ENCODE data around the gene HMCN2. TPM values are rescaled to one million over a fixed set of nuclear protein-coding genes. Genes with fewer than 3 reads are reported as not detected.

HMCN2 gene
- total and polyA plus RNA-seq, 2 experiments from 2014 or later = 0.50 to 0.54 TPM

GRCh38 chr9:130260816-130261765 is 4.5 kb upstream of the HMCN2 start:
- no peaks in the 10 kb centered on the region for H3K9me2 ChIP-seq (replicated peaks; ENCODE audit: insufficient read depth)
- no peaks in the 10 kb centered on the region for H3K79me2 ChIP-seq
- H4K20me1 ChIP-seq (ENCODE audit: insufficient read depth, poor library complexity, severe bottlenecking) = no peaks in the 10 kb centered on the region
- WGBS (ENCODE audit: low lambda C conversion rate, missing lambda C conversion rate) = 77% methylated on average over 16 of the region's 16 CpGs
- peaks cover 52% of the 10 kb centered on the region for H3K27me3 ChIP-seq
- no peaks in the 10 kb centered on the region for H3K9me3 ChIP-seq (ENCODE audit: low read depth)
- H3K4me1 ChIP-seq (ENCODE audit: insufficient read depth) = peaks cover 13% of the 10 kb centered on the region
- no peak overlapping the region for H3K4me2 ChIP-seq
- H3K36me3 ChIP-seq (replicated peaks; ENCODE audit: insufficient read depth, low read depth) = no peaks in the 10 kb centered on the region
- TF ChIP-seq, protein P1, sequence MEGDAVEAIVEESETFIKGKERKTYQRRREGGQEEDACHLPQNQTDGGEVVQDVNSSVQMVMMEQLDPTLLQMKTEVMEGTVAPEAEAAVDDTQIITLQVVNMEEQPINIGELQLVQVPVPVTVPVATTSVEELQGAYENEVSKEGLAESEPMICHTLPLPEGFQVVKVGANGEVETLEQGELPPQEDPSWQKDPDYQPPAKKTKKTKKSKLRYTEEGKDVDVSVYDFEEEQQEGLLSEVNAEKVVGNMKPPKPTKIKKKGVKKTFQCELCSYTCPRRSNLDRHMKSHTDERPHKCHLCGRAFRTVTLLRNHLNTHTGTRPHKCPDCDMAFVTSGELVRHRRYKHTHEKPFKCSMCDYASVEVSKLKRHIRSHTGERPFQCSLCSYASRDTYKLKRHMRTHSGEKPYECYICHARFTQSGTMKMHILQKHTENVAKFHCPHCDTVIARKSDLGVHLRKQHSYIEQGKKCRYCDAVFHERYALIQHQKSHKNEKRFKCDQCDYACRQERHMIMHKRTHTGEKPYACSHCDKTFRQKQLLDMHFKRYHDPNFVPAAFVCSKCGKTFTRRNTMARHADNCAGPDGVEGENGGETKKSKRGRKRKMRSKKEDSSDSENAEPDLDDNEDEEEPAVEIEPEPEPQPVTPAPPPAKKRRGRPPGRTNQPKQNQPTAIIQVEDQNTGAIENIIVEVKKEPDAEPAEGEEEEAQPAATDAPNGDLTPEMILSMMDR (IDR thresholded peaks at IDR 0.05; ENCODE audit: poor library complexity) = no peak
- TF ChIP-seq EZH2phosphoT487 (IDR thresholded peaks at IDR 0.05; ENCODE audit: low read depth, severe bottlenecking, unreplicated experiment) (no peak), EZH2 (IDR thresholded peaks at IDR 0.05; ENCODE audit: borderline replicate concordance) (no peak)
- DNase-seq (ENCODE audit: low spot score) = no peak
- H2AFZ ChIP-seq = no peak overlapping the region
- no peak overlapping the region for H3K27ac ChIP-seq
- no peak overlapping the region for H3K4me3 ChIP-seq

DNA sequence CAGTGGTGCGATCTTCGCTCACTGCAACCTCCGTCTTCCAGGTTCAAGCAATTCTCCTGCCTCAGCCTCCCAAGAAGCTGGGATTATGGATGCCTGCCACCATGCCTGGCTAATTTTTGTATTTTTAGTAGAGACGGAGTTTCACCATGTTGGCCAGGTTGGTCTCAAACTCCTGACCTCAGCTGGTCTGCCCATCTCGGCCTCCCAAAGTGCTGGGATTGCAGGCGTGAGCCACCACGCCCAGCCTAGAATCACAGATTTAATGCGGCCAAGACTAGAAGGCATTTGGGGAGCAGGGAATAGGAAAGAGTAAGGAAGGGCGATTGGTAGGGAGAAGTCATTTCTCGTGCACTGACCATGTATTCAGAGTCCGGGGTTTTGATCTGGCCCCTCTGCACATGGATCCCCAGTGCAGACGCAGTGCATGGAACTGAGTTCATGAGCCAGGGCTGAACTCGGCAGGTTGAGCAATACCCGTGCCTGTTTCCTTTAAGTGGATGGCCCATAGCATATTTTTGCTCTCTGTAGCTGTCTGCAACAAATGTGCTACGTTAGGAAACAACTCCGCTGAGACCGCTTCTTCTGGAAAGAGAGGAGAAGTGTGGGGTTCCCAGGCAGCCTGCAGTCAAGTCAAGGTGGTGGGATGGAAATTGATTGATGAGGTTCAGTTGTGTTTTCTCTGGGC is 3.4 kb upstream of the HMCN2 start:
- DNase-seq (ENCODE audit: low spot score) = no peak
- no peaks in the 10 kb centered on the region for H4K20me1 ChIP-seq (ENCODE audit: insufficient read depth, poor library complexity, severe bottlenecking)
- no peak overlapping the region for H3K4me2 ChIP-seq
- H3K9me2 ChIP-seq (replicated peaks; ENCODE audit: insufficient read depth) = no peaks in the 10 kb centered on the region
- H3K4me3 ChIP-seq = no peak overlapping the region
- H3K4me1 ChIP-seq (ENCODE audit: insufficient read depth) = peaks cover 14% of the 10 kb centered on the region
- no peaks in the 10 kb centered on the region for H3K79me2 ChIP-seq
- WGBS (ENCODE audit: low lambda C conversion rate, missing lambda C conversion rate) = 85% methylated on average over 17 of the region's 17 CpGs
- H3K36me3 ChIP-seq (replicated peaks; ENCODE audit: insufficient read depth, low read depth) = no peaks in the 10 kb centered on the region
- peaks cover 63% of the 10 kb centered on the region for H3K27me3 ChIP-seq
- H3K27ac ChIP-seq = no peak overlapping the region
- TF ChIP-seq EZH2 (IDR thresholded peaks at IDR 0.05; ENCODE audit: borderline replicate concordance) (no peak), EZH2phosphoT487 (IDR thresholded peaks at IDR 0.05; ENCODE audit: low read depth, severe bottlenecking, unreplicated experiment) (no peak)
- TF ChIP-seq, protein P1 (IDR thresholded peaks at IDR 0.05; ENCODE audit: poor library complexity) = no peak
- no peaks in the 10 kb centered on the region for H3K9me3 ChIP-seq (ENCODE audit: low read depth)
- H2AFZ ChIP-seq = no peak overlapping the region

GRCh38 chr9:130262771-130263170 is 2.8 kb upstream of the HMCN2 start:
- Histone ChIP-seq H3K4me3 (no peak overlapping the region), H3K27ac (no peak overlapping the region), H3K27me3 (peaks cover 69% of the 10 kb centered on the region), H4K20me1 (ENCODE audit: insufficient read depth, poor library complexity, severe bottlenecking) (no peaks in the 10 kb centered on the region), H3K79me2 (no peaks in the 10 kb centered on the region), H3K4me1 (ENCODE audit: insufficient read depth) (peaks cover 14% of the 10 kb centered on the region), H3K36me3 (replicated peaks; ENCODE audit: insufficient read depth, low read depth) (no peaks in the 10 kb centered on the region), H3K9me3 (ENCODE audit: low read depth) (no peaks in the 10 kb centered on the region), H2AFZ (no peak overlapping the region), H3K9me2 (replicated peaks; ENCODE audit: insufficient read depth) (no peaks in the 10 kb centered on the region), H3K4me2 (no peak overlapping the region)
- TF ChIP-seq EZH2 (IDR thresholded peaks at IDR 0.05; ENCODE audit: borderline replicate concordance) = no peak
- TF ChIP-seq, protein P1 (IDR thresholded peaks at IDR 0.05; ENCODE audit: poor library complexity) = no peak
- TF ChIP-seq EZH2phosphoT487 (IDR thresholded peaks at IDR 0.05; ENCODE audit: low read depth, severe bottlenecking, unreplicated experiment) = no peak
- 77% methylated on average over 7 of the region's 7 CpGs for WGBS (ENCODE audit: low lambda C conversion rate, missing lambda C conversion rate)
- DNase-seq (ENCODE audit: low spot score) = no peak

Data from hepatocyte (in vitro differentiated cells).